Endothelial cell of umbilical vein (primary cell): ENCODE data around the gene LRRK2.

Source experiments
- CTCF ChIP-seq, 2 donors: IDR thresholded peaks; 1 replicate in 1 of 2; 2 replicates in 1 of 2; pipeline ENCODE4 v1.5.1; 2011; ENCODE audit warnings: low read length in 2 of 2, mild to moderate bottlenecking in 2 of 2, moderate library complexity in 2 of 2, control low read depth in 1 of 2, inconsistent platforms in 1 of 2, low read depth in 1 of 2; ENCODE audit not compliant: insufficient read depth in 1 of 2; ENCODE audit errors: extremely low read depth in 1 of 2
- EZH2 ChIP-seq: IDR thresholded peaks from 2 replicates; pipeline ENCODE4 v1.6.1; 2012; ENCODE audit warnings: borderline replicate concordance, low read depth, mild to moderate bottlenecking, moderate library complexity, low read length, inconsistent platforms; ENCODE audit not compliant: severe bottlenecking
- FOS ChIP-seq: IDR thresholded peaks from 2 replicates; pipeline ENCODE4 v1.6.1; 2011; ENCODE audit warnings: mild to moderate bottlenecking, low read length, moderate library complexity, borderline replicate concordance; ENCODE audit not compliant: insufficient read depth
- GATA2 ChIP-seq: IDR thresholded peaks from 2 replicates; pipeline ENCODE4 v1.7.0; 2011; ENCODE audit warnings: low read depth, mild to moderate bottlenecking, moderate library complexity, mixed read lengths, low read length; ENCODE audit not compliant: insufficient read length, insufficient read depth
- JUN ChIP-seq: IDR thresholded peaks from 2 replicates; pipeline ENCODE4 v1.6.1; 2011; ENCODE audit warnings: borderline replicate concordance, low read depth; ENCODE audit not compliant: insufficient read length, insufficient read depth
- MYC ChIP-seq: IDR thresholded peaks from one replicate; pipeline ENCODE4 v1.6.1; 2011; ENCODE audit warnings: mild to moderate bottlenecking, low read depth, low read length
- POLR2A ChIP-seq: IDR thresholded peaks from 2 replicates; pipeline ENCODE4 v1.6.1; 2012; ENCODE audit warnings: low read depth, mild to moderate bottlenecking, control low read depth, low read length
- POLR2AphosphoS5 ChIP-seq: IDR thresholded peaks from 2 replicates; pipeline ENCODE4 v1.6.1; 2012; ENCODE audit warnings: low read depth, mild to moderate bottlenecking, control low read depth, low read length, moderate library complexity; ENCODE audit not compliant: insufficient read depth

GRCh38 chr12:40232602-40233001 lies 7.8 kb downstream of the LRRK2 start:
- TF ChIP-seq CTCF (IDR thresholded peaks at IDR 0.05; ENCODE audit: extremely low read depth in 1 of 2, insufficient read depth in 1 of 2, low read depth in 1 of 2, low read length in 2 of 2) (no peak), POLR2A (no peak), GATA2 (no peak), POLR2AphosphoS5 (no peak), EZH2 (no peak), FOS (no peak), MYC (no peak), JUN (no peak)
